Activated naive CD8-positive, alpha-beta T cell treated with anti-CD3 and anti-CD28 coated beads, Interleukin-2, amount 10 ng/mL, durations not matched to agents 7 days and 5 days (primary cell): ENCODE results near the gene FAM3C. TPM values are rescaled to one million over a fixed set of nuclear protein-coding genes. Genes with fewer than 3 reads are reported as not detected.

Experiments
- ATAC-seq: fragments of 150-1000 bp; cut with Tn5 transposase; one replicate; pipeline ENCODE4 v1.10.0; 2021; ENCODE audit warnings: low read depth, moderate library complexity
- POLR2A ChIA-PET: fragments of 350-600 bp; sonication (Branson Sonifier 250); formaldehyde crosslinking; loops from one replicate; lab custom pipeline; 2021; ENCODE audit warnings: antibody characterized with exemption; lab: Charles Lee
- DNase-seq: peaks from one replicate; pipeline ENCODE4 v3.0.0; 2021
- H3K27ac Mint-ChIP-seq: one replicate; pipeline ENCODE4 v1.8.0; 2022; ENCODE audit warnings: mild to moderate bottlenecking, mixed read lengths
- H3K27me3 Mint-ChIP-seq: one replicate; pipeline ENCODE4 v1.8.0; 2022; ENCODE audit warnings: mild to moderate bottlenecking, moderate library complexity, mixed read lengths
- H3K36me3 Mint-ChIP-seq: one replicate; pipeline ENCODE4 v1.8.0; 2021; ENCODE audit warnings: mild to moderate bottlenecking, mixed read lengths
- H3K4me1 Mint-ChIP-seq: one replicate; pipeline ENCODE4 v1.8.0; 2021; ENCODE audit warnings: mixed read lengths
- H3K4me3 Mint-ChIP-seq: one replicate; pipeline ENCODE4 v1.8.0; 2022; ENCODE audit warnings: mild to moderate bottlenecking, moderate library complexity, mixed read lengths
- H3K9me3 Mint-ChIP-seq: one replicate; pipeline ENCODE4 v1.8.0; 2021; ENCODE audit warnings: mixed read lengths
- total RNA-seq, 2 experiments: library from RNA; stranded (reverse); gene quantifications; one replicate each; pipeline ENCODE4 v1.2.3, GENCODE V29; 2021

Gene FAM3C
- total RNA-seq, 2 experiments from 2014 or later, result 21.4 to 21.8 TPM

DNA sequence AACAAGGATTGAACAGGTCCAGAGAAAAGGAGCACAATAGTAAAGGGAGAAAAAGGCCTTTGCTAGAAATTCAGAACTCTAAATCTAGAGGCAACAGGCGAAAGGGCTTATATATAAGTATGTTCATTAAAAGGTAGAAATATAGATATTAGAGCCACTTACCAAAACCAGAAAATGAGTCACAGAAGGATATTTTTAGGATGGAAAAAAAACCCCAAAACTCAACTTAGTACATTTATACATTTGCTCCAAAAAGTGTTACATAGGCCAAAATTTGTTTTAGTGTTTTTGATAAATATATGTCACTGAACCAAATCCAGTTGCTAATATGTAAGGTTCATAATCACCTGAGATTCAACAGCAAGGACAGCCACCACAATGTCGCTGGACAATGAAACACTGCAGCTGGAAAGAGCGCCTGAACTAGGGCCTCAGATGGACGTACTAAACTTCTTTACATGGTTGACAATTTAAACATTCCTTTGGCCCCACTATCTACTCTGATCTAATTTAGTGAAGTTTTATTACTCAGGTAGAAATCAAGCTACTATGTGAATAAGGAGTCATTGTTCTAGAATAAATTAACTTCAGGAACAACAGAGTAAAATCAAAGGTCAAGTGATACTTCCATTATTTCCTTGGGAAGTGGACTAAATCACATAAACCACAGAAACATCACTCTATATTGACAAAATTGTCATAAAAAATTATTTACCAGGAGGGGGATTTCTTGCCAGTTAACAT lies 10.9 kb downstream of the FAM3C start:
- Mint-ChIP-seq H3K27ac (no peak overlapping the region), H3K4me3 (no peak overlapping the region), H3K27me3 (no peaks in the 10 kb centered on the region), H3K4me1 (peaks cover 26% of the 10 kb centered on the region), H3K36me3 (peaks cover 6% of the 10 kb centered on the region), H3K9me3 (no peaks in the 10 kb centered on the region)
- DNase-seq, result no peak
- POLR2A ChIA-PET, result interaction anchor here (1.4 kb wide), 1 partner anchor 10 kb away, joined by 3 read pairs; no protein-coding TSS in a partner anchor
- ATAC-seq, result no peak

- no peak overlapping the region for H3K27ac Mint-ChIP-seq
- H3K36me3 Mint-ChIP-seq, result peaks cover 6% of the 10 kb centered on the region
- no peak overlapping the region for H3K4me3 Mint-ChIP-seq
- DNase-seq (no peak), ATAC-seq (no peak)
- peaks cover 24% of the 10 kb centered on the region for H3K4me1 Mint-ChIP-seq
- no peaks in the 10 kb centered on the region for H3K9me3 Mint-ChIP-seq
- H3K27me3 Mint-ChIP-seq, result no peaks in the 10 kb centered on the region
- POLR2A ChIA-PET, result interaction anchor here (1.4 kb wide), 1 partner anchor 11 kb away, joined by 3 read pairs; no protein-coding TSS in a partner anchor
Observed at GRCh38 chr7:121384265-121384664, 11.8 kb downstream of the FAM3C start.

- POLR2A ChIA-PET, result interaction anchor here (1.4 kb wide), 1 partner anchor 12 kb away, joined by 3 read pairs; no protein-coding TSS in a partner anchor
- ATAC-seq, result no peak
- no peak for DNase-seq
- no peak overlapping the region for H3K4me3 Mint-ChIP-seq
- peaks cover 24% of the 10 kb centered on the region for H3K4me1 Mint-ChIP-seq
- no peaks in the 10 kb centered on the region for H3K9me3 Mint-ChIP-seq
- peaks cover 6% of the 10 kb centered on the region for H3K36me3 Mint-ChIP-seq
- no peaks in the 10 kb centered on the region for H3K27me3 Mint-ChIP-seq
- no peak overlapping the region for H3K27ac Mint-ChIP-seq
Observed at GRCh38 chr7:121383235-121383910, 12.7 kb downstream of the FAM3C start.

DNA sequence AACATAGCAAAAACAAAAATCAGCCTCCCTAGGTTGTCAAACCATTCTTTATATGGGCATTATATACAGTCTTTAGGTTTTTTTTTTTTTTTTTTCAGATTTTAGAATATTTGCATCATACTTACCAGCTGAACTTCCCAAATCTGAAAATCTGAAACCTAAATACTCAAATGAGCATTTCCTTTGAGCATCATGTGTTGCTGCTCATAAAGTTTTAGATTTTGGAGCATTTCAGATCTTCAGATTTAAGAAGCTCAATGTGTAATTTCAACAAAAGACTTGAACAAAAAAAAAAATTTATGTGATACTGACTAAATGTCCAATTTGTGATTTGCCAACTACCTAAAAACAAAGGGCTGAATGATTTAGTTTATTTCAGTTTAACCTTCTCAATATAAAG lies 13.6 kb downstream of the FAM3C start:
- no peaks in the 10 kb centered on the region for H3K9me3 Mint-ChIP-seq
- no peak for ATAC-seq
- H3K27me3 Mint-ChIP-seq, result no peaks in the 10 kb centered on the region
- DNase-seq, result no peak
- H3K27ac Mint-ChIP-seq, result no peak overlapping the region
- peaks cover 24% of the 10 kb centered on the region for H3K4me1 Mint-ChIP-seq
- POLR2A ChIA-PET, result no interaction called here
- peaks cover 8% of the 10 kb centered on the region for H3K36me3 Mint-ChIP-seq
- H3K4me3 Mint-ChIP-seq, result no peak overlapping the region

GRCh38 chr7:121379930-121380329 lies 16.2 kb downstream of the FAM3C start:
- ATAC-seq (no peak), DNase-seq (no peak)
- Mint-ChIP-seq H3K4me3 (no peak overlapping the region), H3K27me3 (no peaks in the 10 kb centered on the region), H3K9me3 (no peaks in the 10 kb centered on the region), H3K4me1 (peaks cover 11% of the 10 kb centered on the region), H3K36me3 (peaks cover 12% of the 10 kb centered on the region), H3K27ac (no peak overlapping the region)
- POLR2A ChIA-PET, result no interaction called here

DNA sequence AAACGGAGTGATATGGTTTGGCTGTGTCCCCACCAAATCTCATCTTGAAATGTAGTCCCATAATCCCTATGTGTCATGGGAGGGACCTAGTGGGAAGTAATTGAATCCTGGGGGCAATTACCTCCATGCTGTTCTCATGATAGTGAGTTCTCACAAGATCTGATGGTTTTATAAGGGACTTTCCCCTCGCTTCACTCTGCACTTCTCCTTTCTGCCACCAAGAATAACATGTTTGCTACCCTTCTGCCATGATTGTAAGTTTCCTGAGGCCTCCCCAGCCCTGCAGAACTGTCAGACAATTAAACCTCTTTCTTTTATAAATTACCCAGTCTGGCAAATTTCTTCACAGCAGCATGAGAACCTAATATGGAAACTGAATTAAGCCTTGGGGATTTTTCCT lies 19.1 kb downstream of the FAM3C start:
- no peaks in the 10 kb centered on the region for H3K27me3 Mint-ChIP-seq
- POLR2A ChIA-PET, result no interaction called here
- no peak overlapping the region for H3K4me3 Mint-ChIP-seq
- DNase-seq, result no peak
- H3K9me3 Mint-ChIP-seq, result no peaks in the 10 kb centered on the region
- H3K27ac Mint-ChIP-seq, result no peak overlapping the region
- H3K4me1 Mint-ChIP-seq, result peaks cover 8% of the 10 kb centered on the region
- peaks cover 16% of the 10 kb centered on the region for H3K36me3 Mint-ChIP-seq
- no peak for ATAC-seq

DNA sequence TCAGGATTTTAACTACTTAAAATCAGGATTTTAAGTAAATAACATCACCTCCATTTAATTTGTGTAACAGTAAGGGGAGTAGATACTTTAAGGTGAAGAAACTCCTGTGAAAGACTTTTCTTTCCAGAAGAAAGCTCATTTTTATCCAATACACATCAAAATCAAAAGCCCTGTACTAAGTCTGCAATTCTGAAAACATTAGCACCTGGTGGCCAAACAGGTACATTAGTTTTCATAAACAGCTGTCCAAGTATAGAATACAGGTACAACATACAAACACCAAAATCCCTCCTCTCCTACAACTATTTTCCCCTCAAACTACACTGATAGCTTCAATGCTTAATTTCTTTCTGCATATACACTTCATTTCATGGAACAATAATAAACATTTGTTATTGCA lies 22.9 kb downstream of the FAM3C start:
- H3K4me1 Mint-ChIP-seq, result peaks cover 20% of the 10 kb centered on the region
- no peak for ATAC-seq
- no peak for DNase-seq
- H3K4me3 Mint-ChIP-seq, result no peak overlapping the region
- H3K9me3 Mint-ChIP-seq, result no peaks in the 10 kb centered on the region
- POLR2A ChIA-PET, result interaction anchor here (1.3 kb wide), 1 partner anchor 17 kb away, joined by 3 read pairs; no protein-coding TSS in a partner anchor
- no peak overlapping the region for H3K27ac Mint-ChIP-seq
- peaks cover 22% of the 10 kb centered on the region for H3K36me3 Mint-ChIP-seq
- no peaks in the 10 kb centered on the region for H3K27me3 Mint-ChIP-seq

GRCh38 chr7:121372376-121373010 lies 23.6 kb downstream of the FAM3C start:
- Mint-ChIP-seq H3K27me3 (no peaks in the 10 kb centered on the region), H3K4me3 (peak overlapping the region; percentile 40), H3K36me3 (peaks cover 21% of the 10 kb centered on the region), H3K9me3 (no peaks in the 10 kb centered on the region), H3K27ac (peak overlapping the region; percentile 67), H3K4me1 (peaks cover 20% of the 10 kb centered on the region)
- DNase-seq (no peak), ATAC-seq (peak; percentile 52)
- POLR2A ChIA-PET, result interaction anchor here (1.3 kb wide), 1 partner anchor 18 kb away, joined by 3 read pairs; no protein-coding TSS in a partner anchor

- Mint-ChIP-seq H3K27ac (no peak overlapping the region), H3K4me1 (peaks cover 21% of the 10 kb centered on the region), H3K4me3 (no peak overlapping the region), H3K36me3 (peaks cover 18% of the 10 kb centered on the region), H3K27me3 (no peaks in the 10 kb centered on the region), H3K9me3 (no peaks in the 10 kb centered on the region)
- POLR2A ChIA-PET, result no interaction called here
- ATAC-seq (no peak), DNase-seq (no peak)
Observed at GRCh38 chr7:121371883-121372282, 24.2 kb downstream of the FAM3C start.

GRCh38 chr7:121371367-121371766 lies 24.7 kb downstream of the FAM3C start:
- Mint-ChIP-seq H3K27ac (no peak overlapping the region), H3K4me1 (peaks cover 22% of the 10 kb centered on the region), H3K27me3 (no peaks in the 10 kb centered on the region), H3K9me3 (no peaks in the 10 kb centered on the region), H3K4me3 (no peak overlapping the region), H3K36me3 (peaks cover 18% of the 10 kb centered on the region)
- POLR2A ChIA-PET, result no interaction called here
- no peak for ATAC-seq
- no peak for DNase-seq

GRCh38 chr7:121369462-121369861 lies 26.6 kb downstream of the FAM3C start:
- H3K4me1 Mint-ChIP-seq, result peaks cover 23% of the 10 kb centered on the region
- H3K36me3 Mint-ChIP-seq, result peaks cover 14% of the 10 kb centered on the region
- POLR2A ChIA-PET, result interaction anchor here (1.7 kb wide), 2 partner anchors 26 to 69 kb away, joined by 3 to 5 read pairs; partner anchors contain the start of gene FAM3C
- no peak overlapping the region for H3K4me3 Mint-ChIP-seq
- no peak for ATAC-seq
- H3K27ac Mint-ChIP-seq, result peak overlapping the region; percentile 74
- DNase-seq, result no peak
- H3K9me3 Mint-ChIP-seq, result no peaks in the 10 kb centered on the region
- H3K27me3 Mint-ChIP-seq, result no peaks in the 10 kb centered on the region

- H3K27me3 Mint-ChIP-seq, result no peaks in the 10 kb centered on the region
- ATAC-seq (no peak), DNase-seq (no peak)
- H3K9me3 Mint-ChIP-seq, result no peaks in the 10 kb centered on the region
- H3K36me3 Mint-ChIP-seq, result peaks cover 9% of the 10 kb centered on the region
- POLR2A ChIA-PET, result no interaction called here
- H3K4me3 Mint-ChIP-seq, result no peak overlapping the region
- H3K4me1 Mint-ChIP-seq, result peaks cover 14% of the 10 kb centered on the region
- no peak overlapping the region for H3K27ac Mint-ChIP-seq
Observed at GRCh38 chr7:121366852-121367431, 29.2 kb downstream of the FAM3C start.

GRCh38 chr7:121360564-121360963 lies 35.5 kb downstream of the FAM3C start:
- no peak overlapping the region for H3K27ac Mint-ChIP-seq
- POLR2A ChIA-PET, result no interaction called here

More at GRCh38 chr7:121360564-121360963, 35.5 kb downstream of the FAM3C start:
- no peak for ATAC-seq
- H3K27me3 Mint-ChIP-seq, result no peaks in the 10 kb centered on the region
- no peak for DNase-seq
- peaks cover 6% of the 10 kb centered on the region for H3K4me1 Mint-ChIP-seq
- peaks cover 6% of the 10 kb centered on the region for H3K36me3 Mint-ChIP-seq
- no peaks in the 10 kb centered on the region for H3K9me3 Mint-ChIP-seq
- no peak overlapping the region for H3K4me3 Mint-ChIP-seq
